ENCODE data around the gene FTO.
"Not testable (repeated sequence)": the region's sequence is repeated elsewhere in the genome, so short reads cannot be mapped to it uniquely, and the experiment has no call there.

FTO gene

GRCh38 chr16:53832896-53833544, 129.1 kb downstream of the FTO start:
- no peak for DNase-seq

- no peak for DNase-seq
Measured at GRCh38 chr16:53836142-53836541, 132.2 kb downstream of the FTO start.

- no peak for DNase-seq
Measured at GRCh38 chr16:53836680-53837079, 132.7 kb downstream of the FTO start.

GRCh38 chr16:53837426-53837825, 133.5 kb downstream of the FTO start:
- no peak for DNase-seq

- no peak for DNase-seq
Measured at GRCh38 chr16:53839150-53839549, 135.2 kb downstream of the FTO start.

- DNase-seq: no peak
Measured at GRCh38 chr16:53840456-53840855, 136.5 kb downstream of the FTO start.

GRCh38 chr16:53841884-53842283, 137.9 kb downstream of the FTO start:
- DNase-seq: no peak

- no peak for DNase-seq
Measured at GRCh38 chr16:53843084-53843483, 139.1 kb downstream of the FTO start.

GRCh38 chr16:53844804-53845203, 140.8 kb downstream of the FTO start:
- no peak for DNase-seq

- not testable (repeated sequence) for DNase-seq
Measured at GRCh38 chr16:53846549-53846948, 142.6 kb downstream of the FTO start.

GRCh38 chr16:53846971-53847370, 143.0 kb downstream of the FTO start:
- DNase-seq: no peak

- DNase-seq: no peak
Measured at GRCh38 chr16:53848277-53848942, 144.5 kb downstream of the FTO start.

GRCh38 chr16:53848950-53849349, 145.0 kb downstream of the FTO start:
- no peak for DNase-seq

- DNase-seq: no peak
Measured at GRCh38 chr16:53849585-53849984, 145.6 kb downstream of the FTO start.

GRCh38 chr16:53849994-53850393, 146.0 kb downstream of the FTO start:
- no peak for DNase-seq

- no peak for DNase-seq
Measured at GRCh38 chr16:53852678-53853077, 148.7 kb downstream of the FTO start.

- no peak for DNase-seq
Measured at GRCh38 chr16:53855056-53855455, 151.1 kb downstream of the FTO start.

GRCh38 chr16:53855511-53855910, 151.6 kb downstream of the FTO start:
- no peak for DNase-seq

- DNase-seq: no peak
Measured at GRCh38 chr16:53859995-53860540, 156.1 kb downstream of the FTO start.

GRCh38 chr16:53863861-53864260, 159.9 kb downstream of the FTO start:
- no peak for DNase-seq

- no peak for DNase-seq
Measured at GRCh38 chr16:53864819-53865493, 161.0 kb downstream of the FTO start.

GRCh38 chr16:53865494-53865863, 161.5 kb downstream of the FTO start:
- DNase-seq: no peak

GRCh38 chr16:53866520-53866919, 162.6 kb downstream of the FTO start:
- no peak for DNase-seq

GRCh38 chr16:53870831-53871230, 166.9 kb downstream of the FTO start:
- DNase-seq: no peak
